Posterior vena cava (tissue), 2 donors: ENCODE measurements around the gene CEP162. TPM values are rescaled to one million over a fixed set of nuclear protein-coding genes. Genes with fewer than 3 reads are reported as not detected.

Experiments
- total RNA-seq, 2 donors: library from RNA; stranded (reverse); fragmentation: NEBNext Ultra II Directional; extraction: Animal tissue kit (Norgen Biotek cat#: 25700); gene quantifications; one replicate each; pipeline ENCODE4 v1.2.1, GENCODE V29; 2021
- donor health status: DM: yes; HTN: yes; CAD: no.
- donor health status: DM: yes; HTN: yes; CAD: no.

The CEP162 gene
- total RNA-seq, 2 donors from 2014 or later = 9.4 to 11.8 TPM

Other genes starting within 250 kb of the CEP162 start
- 1 to 10 TPM; 2.3 to 3.7 TPM for gene MRAP2, start 193.9 kb downstream of the CEP162 start, total RNA-seq